Measurements from ENCODE around the gene RUNX1.

The RUNX1 gene

DNA sequence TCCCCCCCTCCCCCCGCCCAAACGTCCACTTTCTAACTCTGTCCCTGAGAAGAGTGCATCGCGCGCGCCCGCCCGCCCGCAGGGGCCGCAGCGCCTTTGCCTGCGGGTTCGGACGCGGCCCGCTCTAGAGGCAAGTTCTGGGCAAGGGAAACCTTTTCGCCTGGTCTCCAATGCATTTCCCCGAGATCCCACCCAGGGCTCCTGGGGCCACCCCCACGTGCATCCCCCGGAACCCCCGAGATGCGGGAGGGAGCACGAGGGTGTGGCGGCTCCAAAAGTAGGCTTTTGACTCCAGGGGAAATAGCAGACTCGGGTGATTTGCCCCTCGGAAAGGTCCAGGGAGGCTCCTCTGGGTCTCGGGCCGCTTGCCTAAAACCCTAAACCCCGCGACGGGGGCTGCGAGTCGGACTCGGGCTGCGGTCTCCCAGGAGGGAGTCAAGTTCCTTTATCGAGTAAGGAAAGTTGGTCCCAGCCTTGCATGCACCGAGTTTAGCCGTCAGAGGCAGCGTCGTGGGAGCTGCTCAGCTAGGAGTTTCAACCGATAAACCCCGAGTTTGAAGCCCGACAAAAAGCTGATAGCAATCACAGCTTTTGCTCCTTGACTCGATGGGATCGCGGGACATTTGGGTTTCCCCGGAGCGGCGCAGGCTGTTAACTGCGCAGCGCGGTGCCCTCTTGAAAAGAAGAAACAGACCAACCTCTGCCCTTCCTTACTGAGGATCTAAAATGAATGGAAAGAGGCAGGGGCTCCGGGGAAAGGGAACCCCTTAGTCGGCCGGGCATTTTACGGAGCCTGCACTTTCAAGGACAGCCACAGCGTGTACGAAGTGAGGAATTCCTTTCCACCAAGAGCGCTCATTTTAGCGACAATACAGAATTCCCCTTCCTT is 158.1 kb downstream of the RUNX1 start:
- DNase-seq: no peak

DNA sequence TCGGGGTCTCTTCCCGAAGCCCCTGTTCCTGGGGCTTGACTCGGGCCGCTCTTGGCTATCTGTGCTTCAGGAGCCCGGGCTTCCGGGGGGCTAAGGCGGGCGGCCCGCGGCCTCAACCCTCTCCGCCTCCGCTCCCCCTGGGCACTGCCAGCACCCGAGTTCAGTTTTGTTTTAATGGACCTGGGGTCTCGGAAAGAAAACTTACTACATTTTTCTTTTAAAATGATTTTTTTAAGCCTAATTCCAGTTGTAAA is 158.7 kb downstream of the RUNX1 start:
- DNase-seq: no peak

DNA sequence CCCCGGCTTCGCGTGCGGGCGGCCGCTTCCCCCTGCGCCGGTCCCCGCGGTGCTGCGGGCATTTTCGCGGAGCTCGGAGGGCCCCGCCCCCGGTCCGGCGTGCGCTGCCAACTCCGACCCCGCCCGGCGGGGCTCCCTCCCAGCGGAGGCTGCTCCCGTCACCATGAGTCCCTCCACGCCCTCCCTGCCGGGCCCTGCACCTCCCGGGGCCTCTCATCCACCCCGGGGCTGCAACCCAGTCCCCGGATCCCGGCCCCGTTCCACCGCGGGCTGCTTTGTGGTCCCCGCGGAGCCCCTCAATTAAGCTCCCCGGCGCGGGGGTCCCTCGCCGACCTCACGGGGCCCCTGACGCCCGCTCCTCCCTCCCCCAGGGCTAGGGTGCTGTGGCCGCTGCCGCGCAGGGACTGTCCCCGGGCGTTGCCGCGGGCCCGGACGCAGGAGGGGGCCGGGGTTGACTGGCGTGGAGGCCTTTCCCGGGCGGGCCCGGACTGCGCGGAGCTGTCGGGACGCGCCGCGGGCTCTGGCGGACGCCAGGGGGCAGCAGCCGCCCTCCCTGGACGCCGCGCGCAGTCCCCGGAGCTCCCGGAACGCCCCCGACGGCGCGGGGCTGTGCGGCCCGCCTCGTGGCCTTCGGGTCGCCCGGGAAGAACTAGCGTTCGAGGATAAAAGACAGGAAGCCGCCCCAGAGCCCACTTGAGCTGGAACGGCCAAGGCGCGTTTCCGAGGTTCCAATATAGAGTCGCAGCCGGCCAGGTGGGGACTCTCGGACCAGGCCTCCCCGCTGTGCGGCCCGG is 159.2 kb downstream of the RUNX1 start:
- DNase-seq: peak; percentile 55 to 79 (median 60)

DNA sequence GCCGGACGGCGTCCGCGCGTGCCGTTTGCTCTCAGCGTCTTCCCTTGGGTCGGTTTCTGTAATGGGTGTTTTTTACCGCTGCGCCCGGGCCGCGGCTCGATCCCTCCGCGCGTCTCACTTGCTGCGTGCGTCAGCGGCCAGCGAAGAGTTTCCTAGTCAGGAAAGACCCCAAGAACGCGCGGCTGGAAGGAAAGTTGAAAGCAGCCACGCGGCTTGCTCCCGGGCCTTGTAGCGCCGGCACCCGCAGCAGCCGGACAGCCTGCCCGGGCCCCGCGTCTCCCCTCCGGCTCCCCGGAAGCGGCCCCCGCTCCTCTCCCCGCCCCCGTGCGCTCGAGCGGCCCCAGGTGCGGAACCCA is 159.8 kb downstream of the RUNX1 start:
- DNase-seq: peak in 4 of 5 donors; percentile 27 to 70 (median 44)

DNA sequence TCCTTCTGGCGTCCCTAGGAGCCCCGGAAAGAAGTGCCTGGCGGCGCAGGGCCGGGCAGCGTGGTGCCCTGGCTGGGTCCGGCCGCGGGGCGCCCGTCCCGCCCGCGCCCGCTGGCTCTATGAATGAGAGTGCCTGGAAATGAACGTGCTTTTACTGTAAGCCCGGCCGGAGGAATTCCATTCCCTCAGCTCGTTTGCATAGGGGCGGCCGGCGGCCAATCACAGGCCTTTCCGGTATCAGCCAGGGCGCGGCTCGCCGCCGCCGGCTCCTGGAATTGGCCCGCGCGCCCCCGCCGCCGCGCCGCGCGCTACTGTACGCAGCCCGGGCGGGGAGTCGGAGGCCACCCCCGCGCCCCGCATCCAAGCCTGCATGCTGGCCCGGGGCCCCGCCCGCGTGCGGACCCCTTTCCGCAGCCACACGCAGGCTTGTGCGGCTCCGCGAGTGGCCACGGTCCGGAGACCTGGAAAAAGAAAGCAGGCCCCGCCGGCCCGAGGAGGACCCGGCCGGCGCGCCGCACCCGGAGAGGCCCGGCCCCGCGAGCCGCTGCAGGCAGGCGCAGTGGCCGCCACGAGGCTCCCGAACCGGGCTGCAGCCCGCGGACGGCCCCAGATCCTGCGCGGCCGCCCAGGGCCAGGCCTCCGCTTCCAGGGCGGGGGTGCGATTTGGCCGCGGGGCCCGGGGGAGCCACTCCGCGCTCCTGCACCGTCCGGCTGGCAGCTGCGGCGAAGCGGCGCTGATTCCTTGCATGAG is 160.4 kb downstream of the RUNX1 start:
- DNase-seq: peak; percentile 58 to 84 (median 63)

DNA sequence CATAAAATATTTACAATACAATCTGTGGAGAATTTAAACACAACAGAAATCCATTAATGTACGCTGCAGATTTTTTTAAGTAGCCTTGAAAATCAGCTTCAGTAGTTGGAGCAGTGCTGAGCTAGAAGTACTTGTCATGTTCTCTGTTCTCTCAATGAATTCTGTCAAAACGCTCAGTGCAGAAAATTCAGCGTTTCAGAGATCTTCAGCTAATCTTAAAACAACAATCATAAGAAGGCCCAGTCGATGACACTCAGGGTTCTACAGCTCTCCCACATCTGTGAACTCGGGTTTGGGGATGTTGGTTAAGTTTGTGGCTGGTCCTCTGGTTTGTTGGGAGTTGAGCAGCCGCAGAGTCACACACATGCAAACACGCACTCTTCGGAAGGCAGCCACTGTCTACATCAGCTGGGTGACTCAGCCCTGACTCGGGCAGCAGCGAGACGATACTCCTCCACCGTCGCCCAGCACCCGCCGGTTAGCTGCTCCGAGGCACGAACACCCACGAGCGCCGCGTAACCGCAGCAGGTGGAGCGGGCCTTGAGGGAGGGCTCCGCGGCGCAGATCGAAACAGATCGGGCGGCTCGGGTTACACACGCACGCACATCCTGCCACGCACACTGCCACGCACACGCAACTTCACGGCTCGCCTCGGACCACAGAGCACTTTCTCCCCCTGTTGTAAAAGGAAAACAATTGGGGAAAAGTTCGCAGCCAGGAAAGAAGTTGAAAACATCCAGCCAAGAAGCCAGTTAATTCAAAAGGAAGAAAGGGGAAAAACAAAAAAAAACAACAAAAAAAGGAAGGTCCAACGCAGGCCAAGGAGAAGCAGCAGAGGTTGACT is 161.2 kb downstream of the RUNX1 start:
- peak; percentile 64 to 94 (median 71) for DNase-seq

DNA sequence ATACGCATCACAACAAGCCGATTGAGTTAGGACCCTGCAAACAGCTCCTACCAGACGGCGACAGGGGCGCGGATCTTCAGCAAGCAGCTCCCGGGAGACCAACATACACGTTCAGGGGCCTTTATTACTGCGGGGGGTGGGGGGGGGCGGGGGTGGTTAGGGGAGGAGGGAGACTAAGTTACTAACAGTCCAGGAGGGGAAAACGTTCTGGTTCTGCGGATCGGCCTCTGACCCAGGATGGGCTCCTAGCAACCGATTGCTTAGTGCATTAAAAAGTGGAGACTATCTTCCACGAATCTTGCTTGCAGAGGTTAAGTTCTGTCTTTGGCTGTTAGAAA is 162.0 kb downstream of the RUNX1 start:
- DNase-seq: no peak

DNA sequence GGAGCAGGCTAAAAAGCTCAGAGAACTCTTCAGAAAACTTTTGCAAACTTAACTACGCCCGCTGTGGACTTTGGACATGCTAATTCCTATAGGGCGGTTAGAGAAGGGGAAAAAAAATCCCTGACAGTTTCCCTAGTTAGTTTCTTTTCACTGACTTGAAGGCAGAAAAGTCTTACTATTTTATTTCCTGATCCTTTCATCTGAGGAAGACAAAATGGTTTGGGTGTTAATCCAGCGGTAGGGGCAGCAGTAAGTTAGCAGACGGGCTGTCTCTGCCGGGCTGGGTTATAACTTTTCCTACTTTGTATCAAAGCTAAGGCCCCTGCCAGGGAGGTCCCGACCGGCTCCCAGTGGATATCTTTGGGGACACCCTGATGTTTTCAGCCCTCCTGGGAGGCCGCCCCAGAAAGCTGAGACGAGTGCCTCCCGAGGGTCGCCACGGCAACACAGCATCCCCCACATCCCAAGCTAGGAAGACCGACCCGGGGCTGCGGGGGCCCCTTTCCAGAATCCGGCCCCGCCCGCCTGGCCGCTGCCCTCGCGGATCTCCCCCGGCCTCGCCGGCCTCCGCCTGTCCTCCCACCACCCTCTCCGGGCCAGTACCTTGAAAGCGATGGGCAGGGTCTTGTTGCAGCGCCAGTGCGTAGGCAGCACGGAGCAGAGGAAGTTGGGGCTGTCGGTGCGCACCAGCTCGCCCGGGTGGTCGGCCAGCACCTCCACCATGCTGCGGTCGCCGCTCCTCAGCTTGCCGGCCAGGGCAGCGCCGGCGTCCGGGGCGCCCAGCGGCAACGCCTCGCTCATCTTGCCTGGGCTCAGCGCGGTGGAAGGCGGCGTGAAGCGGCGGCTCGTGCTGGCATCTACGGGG is 162.6 kb downstream of the RUNX1 start:
- peak in 2 of 5 donors; percentile 6 to 33 for DNase-seq

DNA sequence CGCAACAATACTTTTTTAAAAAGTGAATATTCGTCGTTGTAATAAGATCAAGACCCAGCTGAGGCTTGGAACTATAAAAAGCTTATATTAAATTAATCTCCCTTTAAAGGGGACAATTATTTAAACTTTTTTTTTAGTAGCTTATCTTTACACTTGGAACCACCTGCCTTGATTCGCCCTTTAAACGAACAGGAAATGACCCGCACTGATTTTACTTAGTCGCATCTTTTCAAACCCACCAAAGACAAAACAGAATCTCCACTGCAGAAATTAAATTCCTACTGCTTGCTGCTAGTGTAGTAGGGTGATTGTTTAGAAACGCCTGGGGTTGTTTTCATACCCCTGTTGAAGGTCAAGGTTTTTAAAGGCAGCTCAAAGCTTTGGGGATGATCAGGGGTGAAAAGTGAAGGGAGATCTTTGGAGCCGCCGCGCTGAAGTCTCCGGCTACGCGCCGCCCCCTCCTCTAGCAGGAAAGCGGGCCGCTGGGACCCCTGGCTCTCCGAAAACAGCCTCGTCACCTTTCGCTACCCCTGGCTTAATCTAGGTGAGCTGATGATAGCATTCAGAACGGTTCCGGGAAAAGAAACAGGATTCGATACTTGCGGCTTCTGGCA is 163.4 kb downstream of the RUNX1 start:
- peak in 1 of 5 donors; percentile 20 for DNase-seq

DNA sequence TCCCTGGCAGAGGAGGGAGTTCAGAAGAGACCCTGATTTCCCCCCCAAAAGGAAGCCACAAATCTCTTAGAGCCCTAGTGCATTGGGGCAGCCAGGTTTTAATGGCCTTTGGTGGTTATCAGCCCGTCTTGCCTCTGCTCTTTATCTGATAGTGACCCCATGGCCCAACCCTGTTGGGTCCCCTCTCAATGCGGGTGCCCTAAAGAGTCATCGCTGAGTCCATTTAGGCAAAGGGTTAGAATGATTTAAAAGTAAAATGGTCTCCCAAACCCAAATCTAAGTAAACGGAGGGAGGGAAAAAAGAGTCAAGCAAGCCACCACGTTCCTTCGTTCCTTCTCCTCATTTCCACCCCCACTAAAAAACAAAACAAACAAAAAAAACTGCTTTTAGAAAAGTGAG is 164.0 kb downstream of the RUNX1 start:
- no peak for DNase-seq

DNA sequence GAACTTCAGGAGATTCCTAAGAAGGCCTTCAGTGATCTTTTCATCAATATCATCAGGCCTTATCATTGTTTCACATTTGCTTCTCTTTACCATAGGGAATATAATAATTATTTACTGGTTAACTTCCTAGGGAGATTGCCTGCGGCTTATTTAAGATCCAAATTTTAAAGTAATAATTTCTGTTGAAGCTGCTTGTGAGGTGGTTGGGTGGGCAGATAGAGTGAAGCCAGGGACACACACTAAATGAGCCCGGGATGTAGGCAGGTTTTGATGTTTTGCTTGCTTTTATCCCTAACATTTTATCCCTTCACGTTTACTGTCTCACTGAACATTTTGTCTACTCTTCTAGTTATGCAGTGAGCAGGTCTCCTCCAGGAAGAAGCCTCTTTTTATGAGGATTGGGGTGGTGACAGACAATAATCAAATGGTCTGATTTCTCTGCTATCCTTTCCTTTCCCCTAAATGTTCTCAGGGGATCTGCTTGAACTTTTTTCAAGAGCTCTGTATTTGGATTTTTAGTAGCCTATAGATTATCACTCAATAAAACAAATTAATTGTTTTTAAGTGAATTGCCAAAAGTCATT is 164.7 kb downstream of the RUNX1 start:
- no peak for DNase-seq

DNA sequence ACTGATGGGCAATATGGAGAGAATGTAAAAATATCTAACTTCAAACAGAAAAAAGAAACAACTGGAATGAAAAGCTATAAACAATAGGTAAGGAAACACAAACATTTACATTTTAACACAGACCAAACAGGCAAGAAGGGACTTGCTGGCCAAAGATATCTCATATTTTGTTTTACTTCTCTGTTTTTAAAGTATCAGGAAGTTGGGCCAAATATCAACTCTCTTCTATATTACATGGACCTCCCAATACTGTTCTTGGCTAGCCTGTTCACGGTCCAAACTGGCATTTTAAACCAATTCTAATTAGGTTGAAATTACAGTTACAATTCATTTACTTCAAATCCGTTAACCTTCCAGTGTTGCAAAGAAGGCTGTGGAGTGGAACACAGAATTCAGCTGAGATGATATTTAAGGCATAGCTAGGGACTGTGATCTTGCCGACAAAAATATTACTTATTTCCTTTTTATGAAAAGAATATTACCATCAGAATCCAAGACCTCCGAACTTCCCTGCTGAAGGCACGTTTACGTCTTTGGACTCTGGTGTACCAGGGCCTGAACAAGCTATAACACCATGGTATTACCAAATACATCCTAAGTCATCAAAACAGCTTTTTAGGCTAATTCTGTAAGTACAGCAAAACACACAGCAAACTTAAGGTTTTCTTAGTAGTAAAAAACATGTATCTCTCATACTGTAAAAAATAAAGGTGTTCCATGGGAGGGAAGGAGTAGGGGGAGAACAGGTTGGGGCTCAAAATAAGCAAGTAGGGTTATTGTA is 165.4 kb downstream of the RUNX1 start:
- DNase-seq: no peak

DNA sequence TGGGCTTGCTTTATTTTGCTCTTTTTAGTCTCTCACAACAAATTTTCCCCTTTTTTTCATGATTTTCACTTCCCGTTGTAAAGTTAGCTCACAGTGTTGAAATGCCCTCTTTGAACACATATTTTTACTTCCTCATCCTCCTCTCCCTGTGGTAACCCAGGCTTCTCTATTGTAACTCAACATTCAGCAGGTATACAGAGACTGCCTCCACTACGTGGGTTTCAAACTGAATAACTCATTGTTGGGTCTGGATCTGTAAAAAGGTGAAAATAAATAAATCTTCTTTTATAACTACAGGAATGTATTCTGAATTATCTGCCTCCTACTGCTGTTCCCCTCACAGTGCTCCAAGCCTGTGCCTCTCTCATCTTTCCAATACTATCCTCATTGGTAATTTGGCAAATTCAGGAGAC is 166.4 kb downstream of the RUNX1 start:
- no peak for DNase-seq

DNA sequence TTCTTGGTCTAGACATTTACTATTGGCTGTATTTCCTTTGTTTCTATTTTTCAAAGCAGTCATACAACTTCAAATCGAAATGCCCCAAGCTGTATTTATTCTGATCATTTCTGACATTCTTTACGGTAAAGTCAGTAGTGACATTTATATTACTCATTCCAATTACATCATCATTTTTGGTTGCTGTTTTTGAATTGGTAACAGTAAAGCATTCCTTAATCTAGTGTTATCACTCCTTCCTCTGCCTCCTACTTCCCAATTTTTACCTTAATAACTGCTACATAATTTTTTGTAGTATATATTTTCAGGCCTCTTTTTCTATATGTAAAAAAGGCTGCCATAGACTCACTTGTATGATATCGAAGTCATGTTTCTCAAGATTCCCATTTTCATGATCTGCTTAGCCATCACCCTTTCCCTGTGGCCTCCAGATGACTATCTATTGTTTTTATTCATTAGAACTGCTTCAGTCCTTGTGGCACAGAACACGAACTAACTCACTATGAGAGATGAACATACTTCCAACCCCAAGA is 167.2 kb downstream of the RUNX1 start:
- DNase-seq: no peak

DNA sequence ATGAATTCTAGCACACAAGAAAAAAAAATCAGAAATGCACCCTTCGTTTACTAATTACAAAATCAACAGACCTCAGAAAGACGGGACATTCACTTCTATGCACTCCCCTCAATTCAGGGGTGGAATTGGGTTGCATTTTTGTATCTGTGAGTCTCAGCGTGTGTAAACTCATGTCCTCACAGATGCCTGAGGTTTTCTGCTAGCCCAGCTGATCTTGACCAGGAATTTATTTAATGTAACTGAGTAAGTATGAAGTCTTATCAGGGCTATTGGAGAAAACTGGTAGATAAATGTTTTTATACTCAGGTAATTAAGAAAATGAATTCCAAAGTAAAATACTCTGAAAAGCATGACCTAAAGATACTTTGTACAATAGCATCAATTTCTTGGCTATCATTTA is 167.7 kb downstream of the RUNX1 start:
- no peak for DNase-seq

DNA sequence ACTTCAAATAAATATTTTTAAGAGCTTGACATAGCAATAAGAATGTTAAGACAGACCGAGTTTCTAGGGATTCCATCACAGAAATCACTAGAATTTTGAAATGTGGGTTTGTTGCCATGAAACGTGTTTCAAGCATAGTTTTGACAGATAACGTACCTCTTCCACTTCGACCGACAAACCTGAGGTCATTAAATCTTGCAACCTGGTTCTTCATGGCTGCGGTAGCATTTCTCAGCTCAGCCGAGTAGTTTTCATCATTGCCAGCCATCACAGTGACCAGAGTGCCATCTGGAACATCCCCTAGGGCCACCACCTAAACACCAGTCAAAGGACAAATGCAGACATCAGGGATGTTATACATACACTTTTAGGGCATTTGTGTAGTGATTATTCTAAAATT is 168.7 kb downstream of the RUNX1 start:
- DNase-seq: no peak

DNA sequence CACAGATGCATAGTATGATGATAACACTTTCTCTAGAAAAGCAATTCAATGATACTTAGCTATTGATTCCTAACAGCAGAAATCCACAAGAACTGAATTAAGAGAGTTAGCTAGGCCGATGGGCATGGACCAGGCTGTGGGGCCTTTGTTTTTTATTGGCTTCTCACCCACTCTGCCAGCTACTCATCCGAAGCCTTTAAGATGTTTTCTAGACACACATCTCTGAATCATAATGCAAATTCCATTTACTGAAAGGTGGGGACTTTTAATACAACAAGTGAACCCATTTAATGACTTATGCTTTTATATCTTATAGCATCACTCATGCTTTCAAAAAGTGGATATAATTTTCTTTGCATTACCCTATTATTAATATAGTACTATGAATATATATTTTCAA is 170.2 kb downstream of the RUNX1 start:
- no peak for DNase-seq

DNA sequence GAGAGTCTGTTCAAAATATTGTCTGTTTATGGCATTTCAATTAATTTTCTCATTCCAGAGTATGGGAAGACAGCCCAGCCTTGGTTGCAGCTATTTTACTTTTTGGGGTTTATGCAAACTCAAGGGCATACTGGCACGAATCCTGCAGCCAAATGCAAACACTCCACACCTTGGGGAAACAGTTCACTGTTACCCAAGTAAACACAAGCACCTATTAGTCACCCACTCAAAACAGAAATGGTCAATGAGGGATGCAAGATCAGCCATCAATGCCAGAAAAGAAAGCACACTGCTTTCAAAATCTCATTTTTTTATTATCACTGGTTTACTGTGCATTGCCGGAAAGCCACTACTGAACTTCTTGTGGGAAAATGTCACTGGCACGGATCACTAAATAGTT is 170.6 kb downstream of the RUNX1 start:
- no peak for DNase-seq

DNA sequence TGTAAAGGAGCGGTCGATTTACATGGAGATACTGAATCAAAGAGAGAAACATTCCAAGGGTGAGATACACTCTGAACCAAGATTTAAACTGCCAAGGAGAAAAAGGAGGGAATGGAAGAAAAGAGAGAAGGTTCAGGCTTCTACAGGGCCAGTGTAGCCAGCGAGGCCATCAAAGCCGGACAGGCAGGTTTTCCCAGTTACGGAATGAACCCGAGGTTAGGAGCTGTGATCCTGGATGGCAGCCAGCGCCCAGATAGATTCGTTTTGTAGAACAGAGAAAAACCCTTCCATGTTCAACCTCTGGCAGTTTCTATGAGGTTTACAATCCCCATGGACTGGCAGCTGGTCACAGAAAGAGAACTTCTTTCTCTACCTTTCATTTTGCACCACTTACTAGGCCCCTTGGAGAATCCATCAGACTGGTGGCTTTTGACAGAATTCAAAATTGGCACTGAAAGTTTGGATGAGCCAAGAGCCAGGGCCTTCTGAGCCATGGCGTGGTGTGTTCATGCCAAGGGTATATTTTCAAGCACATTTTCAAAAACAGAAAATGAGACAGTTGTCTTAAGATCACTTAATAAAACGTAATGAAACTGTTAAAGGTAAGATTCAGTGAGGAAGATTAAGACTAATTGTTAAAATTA is 171.5 kb downstream of the RUNX1 start:
- DNase-seq: no peak
